K562 (cell line): ENCODE results near the gene IL10RB. TPM values are rescaled to one million over a fixed set of nuclear protein-coding genes. Genes with fewer than 3 reads are reported as not detected.
A peak's percentile ranks its signal among the peaks of the same experiment; 100 is the strongest.

ENCODE experiments used
- ATAC-seq: fragments of 200-7000 bp; cut with Tn5 transposase; 3 replicates; pipeline ENCODE4 v1.9.1; 2020; ENCODE audit warnings: moderate library complexity
- BruUV-seq: library from RNA; stranded (reverse); fragments of 400-500 nt; replicated peaks from 2 replicates; lab custom pipeline; 2021; lab: Mats Ljungman, UMichigan
- CTCF ChIA-PET: fragments of 300-600 bp; formaldehyde crosslinking; extraction: SDS; loops from one replicate; lab custom pipeline; 2021; ENCODE audit warnings: low intra/inter-chr PET ratio; lab: Yijun Ruan, JAX
- POLR2A ChIA-PET: fragments of 300-600, 350-650 bp; sonication (Branson Sonifier 250); formaldehyde crosslinking; extraction: SDS; loops from one replicate; lab custom pipeline; 2021; ENCODE audit warnings: antibody characterized with exemption, inconsistent platforms; lab: Yijun Ruan, JAX
- DNase-seq, 4 experiments: peaks; one replicate each; pipeline versions ENCODE4 v3.0.0 to v3.0.0-alpha.2; 2011 to 2018; ENCODE audit warnings: low spot score in 3 of 4, mixed read lengths in 3 of 4; ENCODE audit errors: extremely low read depth in 1 of 4
- FAIRE-seq: peaks from 2 replicates; lab custom pipeline; 2011; peaks lifted over from hg19 to GRCh38; lab: Jason Lieb, UNC
- H2AFZ ChIP-seq: 2 replicates; pipeline ENCODE4 v1.6.0; 2011; ENCODE audit warnings: low read depth, low read length, control low read depth, inconsistent platforms
- H3K27ac ChIP-seq: fragments of 200-600 bp; 3 replicates; pipeline ENCODE4 v1.8.0; 2011; ENCODE audit warnings: low read depth, mild to moderate bottlenecking, control low read depth, inconsistent platforms, low read length, moderate library complexity, mixed read lengths; ENCODE audit errors: extremely low read depth
- H3K27me3 ChIP-seq, 2 experiments: fragments of 300-600 bp in 1 of 2; 2 replicates in 1 of 2; 3 replicates in 1 of 2; pipeline versions ENCODE4 v1.6.0 to v1.8.0; 2011; ENCODE audit warnings: inconsistent platforms in 2 of 2, low read length in 2 of 2, mild to moderate bottlenecking in 1 of 2, mixed read lengths in 1 of 2, moderate library complexity in 1 of 2; ENCODE audit not compliant: control insufficient read depth in 2 of 2, insufficient read depth in 2 of 2
- H3K36me3 ChIP-seq: fragments of 300-600 bp; 3 replicates; pipeline ENCODE4 v1.8.0; 2011; ENCODE audit warnings: mild to moderate bottlenecking, low read length, inconsistent platforms; ENCODE audit not compliant: control insufficient read depth, insufficient read depth
- H3K4me1 ChIP-seq, 2 experiments: fragments of 200-600 bp in 1 of 2; replicated peaks in 1 of 2; 2 replicates in 1 of 2; 3 replicates in 1 of 2; pipeline versions ENCODE4 v1.5.1 to v1.8.0; 2011; ENCODE audit warnings: inconsistent platforms in 2 of 2, low read length in 2 of 2, mild to moderate bottlenecking in 1 of 2, mixed read lengths in 1 of 2, moderate library complexity in 1 of 2; ENCODE audit not compliant: control insufficient read depth in 2 of 2, insufficient read depth in 2 of 2
- H3K4me2 ChIP-seq: 2 replicates; pipeline ENCODE4 v1.6.1; 2011; ENCODE audit warnings: low read length, control low read depth, inconsistent platforms, mixed read lengths; ENCODE audit not compliant: insufficient read depth
- H3K4me3 ChIP-seq: fragments of 200-600 bp; sonication (generic), shearing (Covaris generic); 2 replicates; pipeline ENCODE4 v1.5.1; 2016; ENCODE audit warnings: control low read depth, inconsistent platforms
- H3K79me2 ChIP-seq: fragments of 200-600 bp; 3 replicates; pipeline ENCODE4 v1.8.0; 2011; ENCODE audit warnings: low read length, inconsistent platforms; ENCODE audit not compliant: control insufficient read depth, insufficient read depth
- H3K9ac ChIP-seq, 2 experiments: 2 replicates each; pipeline versions ENCODE4 v1.6.0 to v1.6.1; 2011; ENCODE audit warnings: low read depth in 2 of 2, low read length in 2 of 2, control low read depth in 1 of 2, inconsistent platforms in 1 of 2, mild to moderate bottlenecking in 1 of 2, mixed read lengths in 1 of 2; ENCODE audit not compliant: insufficient read depth in 1 of 2
- H3K9me1 ChIP-seq: one replicate; pipeline ENCODE4 v1.6.0; 2011; ENCODE audit warnings: inconsistent platforms, mild to moderate bottlenecking, low read length, moderate library complexity; ENCODE audit not compliant: control insufficient read depth, insufficient read depth
- H3K9me3 ChIP-seq: replicated peaks from 2 replicates; pipeline ENCODE4 v1.5.1; 2011; ENCODE audit warnings: low read depth, low read length, inconsistent platforms; ENCODE audit not compliant: control insufficient read depth, insufficient read depth
- H4K20me1 ChIP-seq: replicated peaks from 2 replicates; pipeline ENCODE4 v1.6.1; 2011; ENCODE audit warnings: low read length, inconsistent platforms, mixed read lengths; ENCODE audit not compliant: control insufficient read depth, insufficient read depth
- FOXA3 ChIP-seq, 2 experiments: fragments of 450-650 bp in 1 of 2; sonication (generic) in 1 of 2; formaldehyde crosslinking; IDR thresholded peaks in 1 of 2; conservative IDR thresholded peaks in 1 of 2; 2 replicates each; pipeline versions ENCODE4 v1.4.0 to v1.8.0; 2020 to 2022; ENCODE audit warnings: mild to moderate bottlenecking in 2 of 2, missing genetic modification reagents in 1 of 2
- KHSRP ChIP-seq: fragments of 450-650 bp; IDR thresholded peaks from 2 replicates; pipeline ENCODE4 v1.6.1; 2017
- NR2C1 ChIP-seq, 2 experiments: fragments of 450-650 bp; IDR thresholded peaks; 2 replicates each; pipeline ENCODE4 v1.6.1; 2017; ENCODE audit warnings: mild to moderate bottlenecking in 2 of 2, antibody characterized with exemption in 1 of 2, inconsistent platforms in 1 of 2, missing compliant biosample characterization in 1 of 2, missing genetic modification characterization in 1 of 2
- POLR2AphosphoS5 ChIP-seq: IDR thresholded peaks from 2 replicates; pipeline ENCODE4 v1.6.1; 2011; ENCODE audit warnings: mild to moderate bottlenecking, low read depth, low read length, moderate library complexity; ENCODE audit not compliant: control insufficient read depth, insufficient read depth
- POLR2H ChIP-seq: IDR thresholded peaks from 2 replicates; pipeline ENCODE4 v1.6.1; 2016; ENCODE audit warnings: missing genetic modification characterization, low read depth, mild to moderate bottlenecking, control low read depth, missing compliant biosample characterization, moderate library complexity
- SIN3A ChIP-seq, 2 experiments: fragments of 150-350 bp in 1 of 2; IDR thresholded peaks; 2 replicates each; pipeline ENCODE4 v1.6.1; 2011 to 2016; ENCODE audit warnings: borderline replicate concordance in 2 of 2, low read depth in 2 of 2, low read length in 2 of 2, mild to moderate bottlenecking in 2 of 2, moderate library complexity in 2 of 2; ENCODE audit not compliant: control insufficient read depth in 1 of 2
- TARDBP ChIP-seq: fragments of 450-650 bp; IDR thresholded peaks from 2 replicates; pipeline ENCODE4 v1.6.1; 2016
- TEAD2 ChIP-seq: fragments of 450-650 bp; IDR thresholded peaks from 2 replicates; pipeline ENCODE4 v1.6.1; 2016; ENCODE audit warnings: missing genetic modification characterization, control low read depth, missing compliant biosample characterization
- ZNF232 ChIP-seq: sonication (generic); formaldehyde crosslinking; IDR thresholded peaks from 2 replicates; pipeline ENCODE4 v1.8.0; 2022; ENCODE audit warnings: mild to moderate bottlenecking, missing genetic modification reagents
- WGBS: fragments of 100-300 bp; shearing (Covaris generic); methylation state at CpG from one replicate; pipeline ENCODE4 v1.1.6; 2016; ENCODE audit warnings: low coverage, mixed read lengths; ENCODE audit not compliant: insufficient coverage; ENCODE audit errors: missing lambda C conversion rate; 5-methylcytosine and 5-hydroxymethylcytosine counted together
- in situ Hi-C: fragments of 300-500 bp; cut with MboI; formaldehyde crosslinking; loops from 4 replicates; pipeline ENCODE4 v1.15.0; 2018; ENCODE audit warnings: inconsistent platforms, mixed read lengths
- intact Hi-C: fragments of 100-400 bp; cut with micrococcal nuclease; formaldehyde crosslinking; loops from 2 replicates; pipeline ENCODE4 v1.14.2; 2022
- polyA plus RNA-seq, 8 experiments: library from polyadenylated mRNA; depleted of rRNA in 4 of 8; stranded (reverse) in 5 of 8; unstranded in 3 of 8; fragments of >200 nt; fragmentation: Nextera tagmentation in 2 of 8; fragmentation: Illumina TruSeq in 1 of 8; extraction: Ambion mirVana in 2 of 8; extraction: Trizol in 1 of 8; gene quantifications; 2 replicates each; pipeline versions ENCODE4 v1.2.1 to v1.2.3, GENCODE V29; 2011 to 2014; ENCODE audit warnings: inconsistent platforms in 1 of 8, missing spikeins in 1 of 8
- total RNA-seq, 7 experiments: library from RNA; depleted of rRNA in 6 of 7; stranded (reverse); fragments of >200 nt in 6 of 7; fragmentation: Illumina TruSeq in 2 of 7; extraction: Trizol in 2 of 7; gene quantifications; 2 replicates each; pipeline versions ENCODE4 v1.2.1 to v1.2.3, GENCODE V29; 2011 to 2021; ENCODE audit warnings: low replicate concordance in 1 of 7
- TF ChIP-seq, protein P1 (sequence below): fragments of 450-650 bp; IDR thresholded peaks from 2 replicates; pipeline ENCODE4 v1.6.1; 2016; ENCODE audit warnings: low read depth, mild to moderate bottlenecking, moderate library complexity

IL10RB gene
- total and polyA plus RNA-seq, 9 of the 15 experiments (the other 6 are each of a cell fraction or from before 2014, with no cell fraction given), result 10.9 to 33.8 (median 23.0) TPM

DNA sequence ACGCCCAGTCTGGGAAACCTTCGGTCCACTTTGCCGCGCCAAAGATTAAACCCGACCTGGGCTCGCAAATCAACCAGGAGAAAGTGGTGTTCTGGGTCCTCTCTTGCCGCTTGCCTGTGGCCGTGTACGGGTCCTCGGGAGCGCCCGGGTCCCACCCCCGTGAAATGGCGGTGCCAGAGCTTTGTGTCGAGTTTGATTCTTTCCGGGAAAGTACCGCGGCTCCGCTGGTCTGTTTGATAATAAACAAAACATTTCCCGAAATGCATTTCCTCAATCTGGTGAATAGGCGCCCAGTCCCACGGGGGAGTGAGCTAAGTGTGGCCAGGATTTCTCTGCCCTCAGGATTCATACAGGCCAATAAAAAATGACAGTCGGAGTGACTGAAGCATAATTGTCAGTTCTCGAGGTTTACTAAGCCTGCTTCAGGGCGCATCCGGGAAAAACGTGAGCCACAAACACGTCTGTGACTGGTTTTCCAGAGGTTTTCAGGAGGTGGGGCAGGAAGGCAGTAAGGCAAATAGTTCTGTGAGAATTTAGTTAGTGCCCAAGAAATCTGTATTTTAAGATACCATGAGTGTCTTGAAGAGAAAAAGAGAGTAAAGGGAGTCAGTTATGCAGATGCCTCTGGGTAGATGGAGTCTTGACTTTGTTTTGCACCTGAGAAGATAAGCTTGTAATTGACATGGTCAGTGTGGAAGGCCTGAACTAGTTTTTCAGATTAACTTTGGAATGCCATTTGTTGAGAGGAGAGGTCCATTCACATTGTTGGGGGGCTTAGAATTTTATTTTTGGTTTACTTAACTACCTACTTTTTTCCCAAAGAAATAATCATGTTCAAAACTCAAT, 59.3 kb downstream of the IL10RB start (continued):
- TF ChIP-seq POLR2H (tag), result 0 out of 2 replicates have a peak, but pooled peaks have one; percentile 50
- 0 out of 4 replicates have a peak, but pooled peaks of 1 of the 2 experiments have one; percentile 29 for TF ChIP-seq SIN3A (IDR thresholded peaks at IDR 0.05; ENCODE audit: borderline replicate concordance in 2 of 2, control insufficient read depth in 1 of 2, low read depth in 2 of 2, low read length in 2 of 2)
- TF ChIP-seq ZNF232, result 0 out of 2 replicates have a peak, but pooled peaks have one; percentile 44
- TF ChIP-seq NR2C1 (IDR thresholded peaks at IDR 0.05), result no peak
- TF ChIP-seq NR2C1 (tag; IDR thresholded peaks at IDR 0.05), result no peak
- TF ChIP-seq, all 486 proteins: peak for 61

DNA sequence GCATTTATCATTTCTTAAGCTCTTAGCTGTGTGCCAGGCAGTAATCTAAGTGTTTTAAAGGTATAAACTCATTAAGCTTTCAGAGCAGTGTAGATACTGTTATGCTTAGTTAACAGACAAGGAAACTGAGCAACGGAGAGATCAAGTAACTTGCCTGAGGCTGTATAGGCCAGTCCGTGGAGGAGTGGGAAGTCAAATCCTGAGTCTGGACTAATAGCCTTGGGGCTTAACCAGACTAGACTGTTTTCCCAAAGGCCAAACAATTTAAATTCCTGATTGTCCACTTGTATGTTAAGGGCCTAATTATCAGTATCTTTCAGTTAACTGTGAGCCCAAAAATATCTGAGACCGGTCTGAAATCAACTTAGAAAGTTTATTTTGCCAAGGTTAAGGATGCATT, 61.2 kb downstream of the IL10RB start:
- 0 out of 3 replicates have a peak overlapping the region, but pooled peaks have one; percentile 1 for H3K27ac ChIP-seq
- ATAC-seq, result no peak
- H3K4me1 ChIP-seq, result peaks cover 17 to 38% of the 10 kb centered on the region in 2 experiments
- peaks cover 16% of the 10 kb centered on the region; the same call in 2 of the 3 replicates for H3K36me3 ChIP-seq
- in situ Hi-C loops (no loop called here), intact Hi-C loops (no loop called here)
- BruUV-seq, result no TSS peak
- no peak for DNase-seq
- H3K27me3 ChIP-seq, result no peaks in the 10 kb centered on the region
- CTCF ChIA-PET, result no interaction called here
- peak; percentile 23 for FAIRE-seq
- POLR2A ChIA-PET, result interaction anchor here (1.3 to 1.5 kb wide), 2 partner anchors 9 to 12 kb away, joined by 5 to 6 read pairs; no protein-coding TSS in a partner anchor
- 0 out of 4 replicates have a peak, but pooled peaks of 1 of the 2 experiments have one; percentile 13 for TF ChIP-seq FOXA3 (CRISPR knock-in tag; conservative IDR thresholded peaks at IDR 0.05 in 1 of 2, IDR thresholded peaks at IDR 0.05 in 1 of 2)
- TF ChIP-seq, protein P1, sequence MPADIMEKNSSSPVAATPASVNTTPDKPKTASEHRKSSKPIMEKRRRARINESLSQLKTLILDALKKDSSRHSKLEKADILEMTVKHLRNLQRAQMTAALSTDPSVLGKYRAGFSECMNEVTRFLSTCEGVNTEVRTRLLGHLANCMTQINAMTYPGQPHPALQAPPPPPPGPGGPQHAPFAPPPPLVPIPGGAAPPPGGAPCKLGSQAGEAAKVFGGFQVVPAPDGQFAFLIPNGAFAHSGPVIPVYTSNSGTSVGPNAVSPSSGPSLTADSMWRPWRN, result no peak
- TF ChIP-seq TARDBP, result no peak
- TF ChIP-seq TEAD2 (tag), result no peak
- no peak for TF ChIP-seq POLR2AphosphoS5
- no peak for TF ChIP-seq KHSRP
- TF ChIP-seq, all 486 proteins: peak for 1
- H3K9ac ChIP-seq, result no peak overlapping the region
- H3K4me2 ChIP-seq, result peak overlapping the region; percentile 16
- no peaks in the 10 kb centered on the region for H3K9me3 ChIP-seq
- WGBS, result 67% methylated on average over 3 of the region's 3 CpGs
- no peaks in the 10 kb centered on the region for H4K20me1 ChIP-seq
- no peak overlapping the region for H3K4me3 ChIP-seq
- H3K9me1 ChIP-seq, result no peaks in the 10 kb centered on the region
- H3K79me2 ChIP-seq, result peaks cover 81% of the 10 kb centered on the region
- no peak overlapping the region for H2AFZ ChIP-seq
